Caco-2 (cell line): ENCODE results near the gene XPNPEP2. TPM values are rescaled to one million over a fixed set of nuclear protein-coding genes. Genes with fewer than 3 reads are reported as not detected.

Experiments
- BruUV-seq: library from RNA; stranded (reverse); fragments of 400-500 nt; replicated peaks from 2 replicates; lab custom pipeline; 2021; lab: Mats Ljungman, UMichigan
- CTCF ChIA-PET: fragments of 300-600 bp; sonication (Branson Sonifier 250); formaldehyde crosslinking; loops from one replicate; lab custom pipeline; 2022; ENCODE audit warnings: antibody characterized with exemption; lab: Charles Lee
- POLR2A ChIA-PET: fragments of 300-600 bp; sonication (Branson Sonifier 250); formaldehyde crosslinking; loops from one replicate; lab custom pipeline; 2022; ENCODE audit warnings: antibody characterized with exemption; lab: Charles Lee
- DNase-seq, 2 experiments: peaks; one replicate each; pipeline versions ENCODE4 v3.0.0 to v3.0.0-alpha.2; 2020 to 2022
- H3K27me3 ChIP-seq: replicated peaks from 2 replicates; pipeline ENCODE4 v1.6.0; 2011; ENCODE audit warnings: low read length; ENCODE audit not compliant: control insufficient read depth, insufficient read depth
- H3K36me3 ChIP-seq: 2 replicates; pipeline ENCODE4 v1.5.1; 2011; ENCODE audit warnings: low read length; ENCODE audit not compliant: control insufficient read depth, insufficient read depth
- H3K4me1 ChIP-seq: fragments of 250-450 bp; sonication (Bioruptor Pico); 2 replicates; pipeline ENCODE4 v1.5.1; 2020; ENCODE audit warnings: mild to moderate bottlenecking
- H3K4me3 ChIP-seq: 2 replicates; pipeline ENCODE4 v1.5.1; 2011; ENCODE audit warnings: low read depth, mild to moderate bottlenecking, control low read depth, low read length
- H3K9me3 ChIP-seq: fragments of 250-450 bp; sonication (Bioruptor Pico); 2 replicates; pipeline ENCODE4 v1.5.1; 2020; ENCODE audit warnings: mild to moderate bottlenecking, moderate library complexity
- H3K27ac Mint-ChIP-seq: one replicate; pipeline ENCODE4 v1.8.0; 2022; ENCODE audit warnings: mixed read lengths; ENCODE audit not compliant: unreplicated experiment
- H3K27me3 Mint-ChIP-seq: one replicate; pipeline ENCODE4 v1.8.0; 2022; ENCODE audit warnings: mixed read lengths; ENCODE audit not compliant: insufficient read depth, unreplicated experiment
- H3K36me3 Mint-ChIP-seq: one replicate; pipeline ENCODE4 v1.8.0; 2022; ENCODE audit warnings: mild to moderate bottlenecking, mixed read lengths; ENCODE audit not compliant: insufficient read depth, unreplicated experiment
- H3K4me1 Mint-ChIP-seq: one replicate; pipeline ENCODE4 v1.8.0; 2022; ENCODE audit warnings: low read depth, mixed read lengths; ENCODE audit not compliant: unreplicated experiment
- H3K4me3 Mint-ChIP-seq: one replicate; pipeline ENCODE4 v1.8.0; 2022; ENCODE audit warnings: mild to moderate bottlenecking, moderate library complexity, mixed read lengths; ENCODE audit not compliant: unreplicated experiment
- H3K9me3 Mint-ChIP-seq: one replicate; pipeline ENCODE4 v1.8.0; 2022; ENCODE audit warnings: mixed read lengths; ENCODE audit not compliant: unreplicated experiment
- intact Hi-C: fragments of 100-400 bp; cut with micrococcal nuclease; formaldehyde crosslinking; loops from one replicate; pipeline ENCODE4 v1.10.0; 2022; ENCODE audit not compliant: unreplicated experiment
- total RNA-seq: library from RNA; stranded (reverse); gene quantifications from 2 replicates; pipeline ENCODE4 v1.2.3, GENCODE V29; 2022
- TF ChIP-seq, protein P1 (sequence below), 2 experiments: fragments of 200-600 bp in 1 of 2; IDR thresholded peaks; 1 replicate in 1 of 2; 2 replicates in 1 of 2; pipeline versions ENCODE4 v1.5.1 to v1.8.0; 2011 to 2022; ENCODE audit warnings: antibody characterized with exemption in 1 of 2, control low read depth in 1 of 2, inconsistent platforms in 1 of 2, low read depth in 1 of 2, low read length in 1 of 2, mild to moderate bottlenecking in 1 of 2, moderate library complexity in 1 of 2; ENCODE audit not compliant: insufficient read depth in 1 of 2, severe bottlenecking in 1 of 2, unreplicated experiment in 1 of 2

XPNPEP2 gene
- total RNA-seq, 1 experiment from 2014 or later, result 0.32 TPM

GRCh38 chrX:129701624-129702069, 37.1 kb upstream of the XPNPEP2 start:
- H3K36me3 ChIP-seq, result no peaks in the 10 kb centered on the region
- ChIA-PET POLR2A (no interaction called here), CTCF (no interaction called here)
- intact Hi-C loops, result no loop called here
- BruUV-seq, result no TSS peak
- Mint-ChIP-seq H3K4me3 (no peak overlapping the region), H3K27ac (no peak overlapping the region), H3K9me3 (no peaks in the 10 kb centered on the region), H3K27me3 (no peaks in the 10 kb centered on the region), H3K4me1 (no peaks in the 10 kb centered on the region), H3K36me3 (no peaks in the 10 kb centered on the region)
- no peaks in the 10 kb centered on the region for H3K9me3 ChIP-seq
- no peak overlapping the region for H3K4me3 ChIP-seq
- H3K27me3 ChIP-seq, result no peaks in the 10 kb centered on the region
- DNase-seq, result no peak
- 0 out of 2 replicates have a peak, but pooled peaks cover 8% of the 10 kb centered on the region for H3K4me1 ChIP-seq
- TF ChIP-seq, protein P1, sequence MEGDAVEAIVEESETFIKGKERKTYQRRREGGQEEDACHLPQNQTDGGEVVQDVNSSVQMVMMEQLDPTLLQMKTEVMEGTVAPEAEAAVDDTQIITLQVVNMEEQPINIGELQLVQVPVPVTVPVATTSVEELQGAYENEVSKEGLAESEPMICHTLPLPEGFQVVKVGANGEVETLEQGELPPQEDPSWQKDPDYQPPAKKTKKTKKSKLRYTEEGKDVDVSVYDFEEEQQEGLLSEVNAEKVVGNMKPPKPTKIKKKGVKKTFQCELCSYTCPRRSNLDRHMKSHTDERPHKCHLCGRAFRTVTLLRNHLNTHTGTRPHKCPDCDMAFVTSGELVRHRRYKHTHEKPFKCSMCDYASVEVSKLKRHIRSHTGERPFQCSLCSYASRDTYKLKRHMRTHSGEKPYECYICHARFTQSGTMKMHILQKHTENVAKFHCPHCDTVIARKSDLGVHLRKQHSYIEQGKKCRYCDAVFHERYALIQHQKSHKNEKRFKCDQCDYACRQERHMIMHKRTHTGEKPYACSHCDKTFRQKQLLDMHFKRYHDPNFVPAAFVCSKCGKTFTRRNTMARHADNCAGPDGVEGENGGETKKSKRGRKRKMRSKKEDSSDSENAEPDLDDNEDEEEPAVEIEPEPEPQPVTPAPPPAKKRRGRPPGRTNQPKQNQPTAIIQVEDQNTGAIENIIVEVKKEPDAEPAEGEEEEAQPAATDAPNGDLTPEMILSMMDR (IDR thresholded peaks at IDR 0.05; ENCODE audit: insufficient read depth in 1 of 2, low read depth in 1 of 2, low read length in 1 of 2, severe bottlenecking in 1 of 2, unreplicated experiment in 1 of 2), result no peak

DNA sequence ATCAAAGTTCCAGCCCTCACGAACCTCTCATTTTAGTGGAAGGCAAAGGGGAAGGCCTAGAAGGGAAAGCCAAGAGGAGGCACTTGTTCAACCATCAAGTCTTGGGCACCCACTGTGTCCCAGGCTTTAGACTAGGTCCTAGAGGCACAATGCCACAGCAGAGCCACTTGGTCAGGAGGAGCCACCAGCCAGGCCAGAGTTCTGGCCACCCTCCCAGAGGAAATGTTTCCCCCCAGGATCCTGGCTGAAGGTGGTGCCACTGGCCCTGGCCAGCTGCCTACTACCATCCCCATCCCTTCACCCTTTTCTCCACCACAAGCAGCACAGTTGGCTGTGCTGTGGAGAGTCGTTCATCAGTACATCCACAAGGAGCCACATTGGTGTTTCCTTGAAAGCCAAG, 34.3 kb upstream of the XPNPEP2 start:
- BruUV-seq, result no TSS peak
- Histone ChIP-seq H3K36me3 (no peaks in the 10 kb centered on the region), H3K9me3 (no peaks in the 10 kb centered on the region), H3K27me3 (no peaks in the 10 kb centered on the region), H3K4me3 (no peak overlapping the region), H3K4me1 (no peaks in the 10 kb centered on the region)
- CTCF ChIA-PET, result no interaction called here
- Mint-ChIP-seq H3K27me3 (peaks cover 5% of the 10 kb centered on the region), H3K4me1 (no peaks in the 10 kb centered on the region), H3K4me3 (no peak overlapping the region), H3K27ac (no peak overlapping the region), H3K36me3 (peaks cover 6% of the 10 kb centered on the region), H3K9me3 (no peaks in the 10 kb centered on the region)
- intact Hi-C loops, result no loop called here
- no peak for DNase-seq
- TF ChIP-seq, protein P1 (IDR thresholded peaks at IDR 0.05; ENCODE audit: insufficient read depth in 1 of 2, low read depth in 1 of 2, low read length in 1 of 2, severe bottlenecking in 1 of 2, unreplicated experiment in 1 of 2), result no peak
- POLR2A ChIA-PET, result no interaction called here

- BruUV-seq, result no TSS peak
- Histone ChIP-seq H3K36me3 (no peaks in the 10 kb centered on the region), H3K4me3 (no peak overlapping the region), H3K9me3 (no peaks in the 10 kb centered on the region), H3K27me3 (no peaks in the 10 kb centered on the region), H3K4me1 (no peaks in the 10 kb centered on the region)
- TF ChIP-seq, protein P1 (IDR thresholded peaks at IDR 0.05; ENCODE audit: insufficient read depth in 1 of 2, low read depth in 1 of 2, low read length in 1 of 2, severe bottlenecking in 1 of 2, unreplicated experiment in 1 of 2), result no peak
- no peak overlapping the region for H3K27ac Mint-ChIP-seq
- no peaks in the 10 kb centered on the region for H3K4me1 Mint-ChIP-seq
- H3K4me3 Mint-ChIP-seq, result no peak overlapping the region
- H3K27me3 Mint-ChIP-seq, result peaks cover 5% of the 10 kb centered on the region
- intact Hi-C loops, result no loop called here
- H3K36me3 Mint-ChIP-seq, result peaks cover 6% of the 10 kb centered on the region
- ChIA-PET POLR2A (no interaction called here), CTCF (no interaction called here)
- DNase-seq, result no peak
- no peaks in the 10 kb centered on the region for H3K9me3 Mint-ChIP-seq
These were observed 33.3 kb upstream of the XPNPEP2 start for GRCh38 chrX:129705377-129705925.
